Superior temporal gyrus (tissue), 1 donor: ENCODE data around the gene SLN.
"Not testable (repeated sequence)": the region's sequence is repeated elsewhere in the genome, so short reads cannot be mapped to it uniquely, and the experiment has no call there.

Source experiments
- DNase-seq: peaks from one replicate; pipeline ENCODE4 v3.0.0-alpha.2; 2016; ENCODE audit errors: extremely low spot score

Gene SLN

GRCh38 chr11:107711861-107712755, at the start of gene SLN:
TSS of gene SLN (minus strand) at chr11:107712056.
- DNase-seq = no peak

GRCh38 chr11:107758719-107759355, 47.0 kb upstream of the SLN start:
- DNase-seq = not testable (repeated sequence)

GRCh38 chr11:107757661-107758060, 45.8 kb upstream of the SLN start:
- DNase-seq = no peak

- peak; percentile 62 for DNase-seq
Observed at GRCh38 chr11:107756553-107756952, 44.7 kb upstream of the SLN start.

- no peak for DNase-seq
Observed at GRCh38 chr11:107752949-107753822, 41.3 kb upstream of the SLN start.

- DNase-seq = no peak
Observed at GRCh38 chr11:107752508-107752907, 40.7 kb upstream of the SLN start.

- no peak for DNase-seq
Observed at GRCh38 chr11:107751082-107751481, 39.2 kb upstream of the SLN start.

- no peak for DNase-seq
Observed at GRCh38 chr11:107750313-107750712, 38.5 kb upstream of the SLN start.

- no peak for DNase-seq
Observed at GRCh38 chr11:107747622-107748021, 35.8 kb upstream of the SLN start.

- DNase-seq = no peak
Observed at GRCh38 chr11:107744736-107745135, 32.9 kb upstream of the SLN start.

- no peak for DNase-seq
Observed at GRCh38 chr11:107743191-107743590, 31.3 kb upstream of the SLN start.

GRCh38 chr11:107741044-107741823, 29.4 kb upstream of the SLN start:
- no peak for DNase-seq

GRCh38 chr11:107740271-107740670, 28.4 kb upstream of the SLN start:
- no peak for DNase-seq

- no peak for DNase-seq
Observed at GRCh38 chr11:107736546-107736945, 24.7 kb upstream of the SLN start.

- DNase-seq = no peak
Observed at GRCh38 chr11:107733518-107733917, 21.7 kb upstream of the SLN start.

- no peak for DNase-seq
Observed at GRCh38 chr11:107732689-107733051, 20.8 kb upstream of the SLN start.

GRCh38 chr11:107731941-107732688, 20.3 kb upstream of the SLN start:
- no peak for DNase-seq

GRCh38 chr11:107722662-107723061, 10.8 kb upstream of the SLN start:
- no peak for DNase-seq

- no peak for DNase-seq
Observed at GRCh38 chr11:107721207-107721606, 9.4 kb upstream of the SLN start.

- no peak for DNase-seq
Observed at GRCh38 chr11:107720303-107720774, 8.5 kb upstream of the SLN start.
